IPS-NIHi7 (cell line): ENCODE data around the gene MMP24OS.
"Not testable (repeated sequence)": the region's sequence is repeated elsewhere in the genome, so short reads cannot be mapped to it uniquely, and the experiment has no call there.

ENCODE experiments used
- DNase-seq: peaks from one replicate; pipeline ENCODE4 v3.0.0; 2012; ENCODE audit warnings: mixed read lengths; ENCODE audit errors: extremely low spot score

Gene MMP24OS

GRCh38 chr20:35277531-35278395 lies at the start of gene MMP24OS:
MMP24OS (minus strand) TSS chr20:35278122; CDS start chr20:35277929, 193 bp downstream.
- peak; percentile 96 for DNase-seq

DNA sequence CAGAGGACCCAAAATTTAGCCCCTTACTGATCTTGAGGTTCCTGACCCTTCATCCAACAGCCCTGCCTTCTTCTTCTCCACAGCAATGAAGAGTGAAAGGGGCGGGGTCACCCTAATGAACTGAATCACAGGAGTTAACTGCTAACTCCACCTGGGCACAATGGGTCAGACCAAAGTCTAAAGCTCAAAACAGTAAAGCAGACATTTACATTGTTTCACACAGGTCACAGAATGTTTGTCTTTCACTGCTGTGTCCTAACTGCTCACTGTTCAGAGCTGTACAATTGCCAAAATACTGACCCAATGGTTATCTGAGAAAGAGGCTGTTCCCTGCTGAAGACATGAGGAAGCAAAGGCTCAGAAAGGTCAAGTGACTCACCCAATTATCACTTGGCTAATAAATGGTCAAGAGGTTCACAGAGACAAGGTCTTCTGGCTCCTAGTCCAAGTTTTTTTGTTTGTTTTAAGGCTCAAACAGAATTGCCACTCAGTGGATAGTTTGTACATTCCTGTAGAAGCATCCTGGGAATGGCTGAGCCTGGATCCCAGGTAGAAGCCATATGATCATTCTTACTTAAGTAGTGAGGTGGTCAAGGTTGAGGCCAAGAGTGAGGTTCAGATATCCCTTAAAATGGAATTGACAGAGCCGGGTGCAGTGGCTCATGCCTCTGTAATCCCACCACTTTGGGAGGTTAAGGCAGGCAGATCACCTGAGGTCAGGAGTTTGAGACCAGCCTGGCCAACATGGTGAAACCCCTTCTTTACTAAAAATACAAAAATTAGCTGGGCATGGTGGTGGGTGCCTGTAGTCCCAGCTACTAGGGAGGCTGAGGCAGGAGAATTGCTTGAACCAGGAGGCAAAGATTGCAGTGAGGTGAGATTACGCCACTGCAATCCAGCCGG lies 49.4 kb upstream of the MMP24OS start:
- no peak for DNase-seq

- DNase-seq, result no peak
These were observed 48.8 kb upstream of the MMP24OS start for GRCh38 chr20:35326740-35327073.

DNA sequence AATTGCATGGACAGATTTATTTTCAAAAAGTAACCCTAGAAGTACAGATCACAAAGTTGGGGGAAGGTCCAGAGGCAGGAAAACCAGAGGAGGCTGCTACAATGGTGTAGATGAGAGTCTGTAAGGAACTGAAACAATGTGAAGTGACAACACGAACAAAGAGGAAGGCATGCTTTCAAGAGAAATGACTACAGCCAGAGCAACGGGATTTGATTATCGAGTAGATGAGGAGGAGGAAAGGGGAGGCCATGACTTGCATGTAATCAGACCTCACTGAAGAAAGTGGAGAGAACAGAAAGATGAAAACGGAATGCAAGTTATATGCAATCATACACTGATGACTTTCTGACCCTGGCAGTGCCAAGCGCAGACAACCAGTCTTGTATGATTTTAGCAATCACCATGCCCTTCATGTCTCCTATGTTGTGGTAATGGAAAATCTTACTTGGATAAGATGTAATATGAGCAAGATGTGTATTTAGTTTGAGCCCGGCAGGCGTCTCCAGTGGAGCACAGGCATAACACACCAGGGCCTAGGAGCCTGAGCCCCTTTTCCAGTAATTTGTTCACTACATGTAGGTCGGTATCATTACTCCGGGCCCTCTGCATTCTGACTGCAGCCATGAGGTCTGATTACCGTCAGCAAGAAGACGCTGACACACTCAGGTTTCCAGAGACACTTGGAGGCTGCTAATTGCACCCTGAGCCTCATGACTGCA lies 48.3 kb upstream of the MMP24OS start:
- no peak for DNase-seq

DNA sequence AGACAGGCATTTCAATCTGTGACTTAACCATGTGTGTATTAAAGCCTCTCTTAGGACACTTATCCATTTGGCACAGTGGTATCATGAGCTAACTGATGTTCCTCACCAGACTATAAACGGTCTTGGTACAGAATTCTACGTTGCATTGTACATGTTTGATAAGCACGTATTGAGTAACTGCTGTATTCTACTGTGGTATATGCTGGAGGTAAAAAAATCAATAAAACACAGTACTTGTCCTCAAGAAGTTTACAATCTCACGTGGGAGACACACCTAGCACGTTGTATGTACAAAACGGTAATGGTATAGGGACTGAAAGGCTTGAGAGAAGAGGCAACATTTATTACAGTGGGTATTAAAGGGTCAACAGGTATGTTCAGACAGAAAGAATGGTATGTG lies 47.5 kb upstream of the MMP24OS start:
- DNase-seq, result no peak

GRCh38 chr20:35320396-35321126 lies 42.6 kb upstream of the MMP24OS start:
- no peak for DNase-seq

DNA sequence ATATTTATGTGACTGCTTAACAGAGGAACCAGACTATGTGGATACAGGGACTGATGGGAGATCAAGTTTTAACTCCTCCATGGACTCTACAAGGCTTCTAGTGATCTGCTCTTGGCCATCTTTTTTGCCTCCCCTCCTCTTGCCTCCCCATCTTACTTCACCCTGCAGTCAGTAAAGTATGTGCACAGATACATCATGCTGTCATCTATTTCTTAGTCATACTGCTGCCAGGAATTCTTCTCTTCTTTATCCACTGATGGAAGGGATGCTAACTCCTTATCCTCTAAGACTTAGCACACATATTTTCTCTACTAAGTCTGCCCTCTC lies 41.9 kb upstream of the MMP24OS start:
- DNase-seq, result no peak

DNA sequence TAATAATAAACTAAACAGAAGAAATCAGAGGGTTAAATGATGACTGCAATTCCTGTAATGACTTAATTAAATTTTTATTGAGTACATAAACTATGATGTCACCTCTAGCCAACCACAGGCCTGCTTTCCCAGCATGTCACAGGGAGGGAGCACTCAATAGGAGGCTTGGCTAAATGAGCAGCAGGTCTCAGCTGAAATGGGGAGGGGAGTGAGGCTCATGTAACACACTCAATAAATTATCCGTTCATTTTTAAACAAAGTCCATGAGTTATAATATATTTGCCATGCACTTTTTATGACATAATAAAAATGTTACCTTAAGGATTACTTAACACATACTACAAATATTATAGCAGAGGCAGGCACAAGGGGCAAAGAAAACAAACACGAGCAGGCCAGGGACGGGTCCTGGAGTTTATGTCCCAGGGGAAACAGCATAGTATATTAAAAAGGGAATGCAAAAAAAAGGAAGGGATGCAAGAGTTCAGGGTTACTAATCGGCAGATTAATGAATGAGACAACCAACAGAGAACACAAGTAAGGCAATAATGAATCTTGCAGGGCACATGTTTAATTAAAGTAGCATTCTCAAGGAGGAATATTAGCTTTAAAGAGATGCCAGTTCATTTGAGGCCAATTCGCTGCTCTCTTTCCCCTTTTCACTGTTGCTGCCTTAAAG lies 41.4 kb upstream of the MMP24OS start:
- DNase-seq, result no peak

DNA sequence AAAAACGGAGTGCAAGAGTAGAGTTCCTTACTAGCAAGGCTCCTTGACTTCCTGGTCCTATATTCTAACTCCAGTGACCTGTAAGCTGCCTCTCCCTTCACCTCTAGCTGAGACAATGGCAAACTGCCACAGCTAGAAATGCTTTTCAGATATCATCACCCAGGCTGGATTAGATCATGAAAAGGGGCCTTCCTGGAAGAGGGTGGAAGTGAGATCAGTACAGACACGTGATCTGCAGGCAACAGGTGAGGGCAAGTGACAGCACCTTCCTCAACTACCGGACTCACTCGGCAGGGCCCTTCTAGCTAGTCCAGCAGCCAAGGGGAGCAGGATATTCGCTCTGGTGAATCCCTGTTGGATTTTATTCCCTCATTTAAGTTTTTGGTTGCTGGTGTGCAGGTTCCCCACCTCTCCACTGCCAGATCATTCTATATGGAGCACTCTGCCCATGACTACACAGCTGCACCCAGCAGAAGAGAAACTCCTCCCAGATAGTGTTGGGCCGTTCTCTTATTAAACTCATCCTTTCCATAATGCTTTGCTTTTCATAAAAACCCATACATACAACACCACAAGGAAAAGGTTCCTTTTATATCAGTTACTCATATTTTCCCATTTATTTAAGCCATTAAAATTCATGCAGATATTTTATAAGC lies 40.7 kb upstream of the MMP24OS start:
- DNase-seq, result no peak

DNA sequence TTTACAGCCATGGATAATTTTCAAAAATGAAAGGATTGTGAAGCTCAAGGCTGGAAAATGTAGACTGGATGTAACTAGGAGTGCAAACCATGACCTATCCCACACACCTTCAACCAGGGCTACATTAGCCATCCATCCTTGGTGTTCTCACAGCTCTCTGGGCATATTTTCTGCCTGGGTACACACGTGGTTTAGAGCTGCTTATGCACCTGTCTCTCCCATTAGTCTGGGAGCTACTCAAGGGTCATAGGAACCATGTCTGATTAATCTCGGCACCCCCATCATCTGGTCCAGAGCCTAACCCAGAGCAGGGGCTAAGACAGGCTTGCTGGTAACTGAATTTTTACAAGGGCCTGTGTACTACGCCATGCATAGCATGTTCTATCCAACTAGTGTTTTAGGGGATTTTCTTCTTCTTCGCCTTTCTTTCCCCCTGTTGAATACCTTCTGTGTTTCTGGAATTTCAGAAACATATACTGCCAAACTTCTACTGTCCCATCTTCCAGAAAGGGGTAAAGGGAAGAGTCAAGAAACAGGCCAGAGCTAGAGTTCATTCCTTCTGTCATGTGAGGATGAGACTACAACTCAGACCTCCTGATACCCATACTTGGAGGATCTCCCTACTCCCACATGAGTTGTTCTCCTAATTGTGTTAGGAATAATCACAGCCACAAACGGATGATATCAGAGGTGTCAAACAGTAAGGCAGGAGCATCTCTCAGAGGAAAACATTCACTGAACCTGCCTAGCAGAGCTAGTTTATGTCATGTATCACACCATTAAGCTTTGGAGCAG lies 39.7 kb upstream of the MMP24OS start:
- no peak for DNase-seq

- no peak for DNase-seq
These were observed 38.2 kb upstream of the MMP24OS start for GRCh38 chr20:35316086-35316485.

DNA sequence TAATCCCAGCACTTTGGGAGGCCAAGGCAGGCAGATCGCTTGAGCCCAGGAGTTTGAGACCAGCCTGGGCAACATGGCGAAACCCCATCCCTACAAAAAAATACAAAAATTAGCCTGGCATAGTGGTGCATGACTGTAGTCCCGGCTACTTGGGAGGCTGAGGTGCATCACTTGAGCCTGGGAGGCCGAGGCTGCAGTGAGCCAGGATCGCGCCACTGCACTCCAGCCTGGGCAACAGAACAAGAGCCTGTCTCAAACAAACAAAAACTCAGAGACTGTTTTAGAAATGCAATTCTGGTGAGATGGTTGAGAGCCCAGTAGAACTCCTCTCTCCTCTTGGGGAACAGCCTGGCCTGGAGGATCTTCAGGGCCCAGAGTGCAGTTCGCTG lies 37.7 kb upstream of the MMP24OS start:
- not testable (repeated sequence) for DNase-seq

DNA sequence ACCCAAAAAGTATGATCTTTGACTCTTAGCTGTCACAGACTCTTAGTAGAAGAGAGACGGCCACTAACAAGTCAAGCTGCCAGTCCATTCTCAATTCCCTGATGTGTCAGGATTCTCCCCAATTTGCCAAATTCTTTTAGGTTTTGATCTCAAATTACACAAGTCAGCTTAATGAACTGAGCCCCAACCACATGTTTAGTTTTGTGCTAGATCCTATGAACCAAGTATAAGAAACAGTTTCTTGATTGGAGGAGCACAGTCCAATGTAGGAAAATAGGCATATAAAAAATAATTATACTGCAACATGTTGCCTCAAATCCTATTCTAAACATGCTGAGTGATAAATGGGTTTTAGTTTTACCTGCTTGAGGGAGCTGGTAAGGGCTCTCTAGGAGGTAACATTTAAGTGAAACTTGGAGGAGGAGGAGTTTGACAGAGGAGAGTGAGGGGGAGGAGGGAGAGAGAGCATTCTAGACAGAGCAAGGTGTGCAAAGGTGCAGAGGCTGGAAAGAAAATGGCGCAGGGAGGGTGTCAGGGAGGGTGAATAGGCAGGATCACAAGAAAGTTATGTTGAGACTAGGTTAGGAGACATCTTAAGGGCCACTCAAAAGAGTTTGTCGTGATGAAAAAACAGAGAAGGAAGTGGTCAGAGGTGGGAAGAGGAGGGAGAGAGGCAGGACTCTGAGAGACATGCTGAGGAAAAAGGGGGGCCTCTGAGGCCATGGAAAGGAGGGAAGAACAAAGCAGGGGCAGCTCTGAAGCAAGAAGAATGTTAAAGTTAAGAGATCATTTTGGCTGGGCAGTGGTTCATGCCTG lies 37.1 kb upstream of the MMP24OS start:
- DNase-seq, result no peak

DNA sequence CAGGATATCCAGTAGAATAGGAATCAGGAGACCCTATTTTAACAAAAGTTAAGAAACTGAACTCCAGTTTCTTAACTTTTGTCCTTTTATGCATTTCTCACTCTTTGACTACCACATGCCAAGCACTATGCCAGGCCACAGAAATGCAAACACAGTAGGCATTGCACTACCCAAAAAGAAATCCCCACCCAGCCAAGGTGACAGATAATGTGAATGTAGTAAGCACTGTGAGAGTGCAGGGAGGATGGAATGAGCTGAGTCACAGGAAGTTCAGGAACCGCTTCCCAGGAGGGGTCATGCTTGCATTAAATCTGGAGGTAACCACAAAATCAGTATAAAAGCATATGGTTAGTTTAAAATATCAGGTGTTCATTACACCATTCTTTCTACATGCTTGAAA lies 34.4 kb upstream of the MMP24OS start:
- peak; percentile 41 for DNase-seq

DNA sequence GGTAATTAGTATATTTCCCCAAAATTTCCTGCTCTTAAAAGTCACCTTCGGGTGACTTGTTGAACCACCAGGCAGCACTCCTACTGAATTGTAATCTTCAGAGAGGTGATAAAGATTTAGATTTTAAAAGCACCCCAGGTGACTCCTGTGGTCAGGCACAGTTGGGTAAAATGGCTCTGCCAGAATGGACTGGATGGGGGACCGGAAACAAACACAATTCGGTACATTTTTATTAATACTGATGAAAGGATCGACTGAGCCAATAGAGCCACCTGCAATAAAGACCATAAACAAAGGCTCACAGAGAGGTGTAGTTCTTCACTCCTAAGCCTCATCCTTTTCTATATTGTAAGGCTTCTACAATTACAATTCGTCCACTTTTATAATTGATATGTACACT lies 33.9 kb upstream of the MMP24OS start:
- DNase-seq, result no peak

GRCh38 chr20:35311409-35311808 lies 33.5 kb upstream of the MMP24OS start:
- DNase-seq, result no peak

DNA sequence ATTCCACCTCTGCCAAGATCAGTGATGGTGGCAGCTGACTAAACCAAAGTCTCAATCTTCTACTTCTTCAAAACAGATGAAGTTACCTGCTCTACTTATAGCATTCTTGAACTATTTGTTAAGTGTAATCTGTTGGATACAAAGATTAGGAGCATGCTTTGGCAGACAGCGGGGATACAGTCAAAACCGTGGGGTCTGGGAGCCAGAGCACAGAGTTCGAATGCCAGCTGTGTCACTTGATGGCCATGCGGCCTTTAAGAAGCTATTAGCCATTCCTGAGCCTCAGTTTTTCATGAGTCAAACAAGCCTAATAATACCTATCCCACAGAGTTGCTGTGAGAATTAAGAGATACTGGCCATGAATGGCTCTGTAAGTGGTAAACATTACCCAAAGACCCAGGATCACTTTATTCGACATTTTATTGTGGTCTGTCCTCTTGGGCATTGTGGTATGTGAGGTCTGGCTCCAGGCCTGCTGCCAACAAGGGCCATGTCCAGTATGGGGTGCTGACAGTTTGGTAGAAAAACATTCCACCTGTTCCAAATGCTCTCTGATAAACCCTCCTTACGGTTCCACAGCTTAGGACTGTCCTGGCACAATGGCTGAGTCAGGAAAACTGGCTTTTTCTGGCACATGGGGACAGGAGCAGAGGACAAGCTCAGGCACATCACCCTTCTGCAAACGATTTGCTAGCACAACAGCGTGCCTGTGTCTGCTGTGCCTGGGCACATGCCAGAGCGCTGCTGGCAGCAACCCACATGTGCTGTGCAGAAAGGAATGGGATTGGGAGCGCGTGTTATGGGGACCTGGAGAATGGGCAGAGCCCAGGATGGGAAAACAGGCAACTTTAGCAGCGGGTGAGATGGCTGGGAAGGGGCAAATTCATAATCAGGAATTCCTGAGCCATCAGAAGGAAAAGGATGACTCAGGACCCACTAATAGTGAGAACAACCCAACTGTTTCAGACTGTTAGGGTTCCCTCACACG lies 30.0 kb upstream of the MMP24OS start:
- DNase-seq, result no peak
